Stomach smooth muscle (tissue), 2 donors: ENCODE measurements around the gene SLFN5.
A peak's percentile ranks its signal among the peaks of the same experiment; 100 is the strongest.
"Not testable (repeated sequence)": the region's sequence is repeated elsewhere in the genome, so short reads cannot be mapped to it uniquely, and the experiment has no call there.

Experiments used
- H3K27ac ChIP-seq: one replicate; pipeline ENCODE4 v1.7.0; 2013; ENCODE audit warnings: mild to moderate bottlenecking, low read length, inconsistent platforms
- H3K27me3 ChIP-seq, 2 donors: one replicate each; pipeline ENCODE4 v1.7.0; 2013; ENCODE audit warnings: low read length in 2 of 2; ENCODE audit not compliant: insufficient read depth in 2 of 2, control insufficient read depth in 1 of 2
- H3K36me3 ChIP-seq, 2 donors: one replicate each; pipeline ENCODE4 v1.7.0; 2013; ENCODE audit warnings: low read length in 2 of 2; ENCODE audit not compliant: control insufficient read depth in 2 of 2, insufficient read depth in 2 of 2
- H3K4me1 ChIP-seq: one replicate; pipeline ENCODE4 v1.7.0; 2013; ENCODE audit warnings: low read length; ENCODE audit not compliant: control insufficient read depth, insufficient read depth
- H3K4me3 ChIP-seq, 2 donors: one replicate each; pipeline ENCODE4 v1.7.0; 2013; ENCODE audit warnings: low read length in 2 of 2
- H3K9ac ChIP-seq, 2 donors: one replicate each; pipeline ENCODE4 v1.7.0; 2013; ENCODE audit warnings: low read length in 2 of 2, mild to moderate bottlenecking in 1 of 2
- H3K9me3 ChIP-seq, 2 donors: one replicate each; pipeline ENCODE4 v1.7.0; 2013; ENCODE audit warnings: low read length in 2 of 2; ENCODE audit not compliant: control insufficient read depth in 2 of 2
- donor health status: healthy.
- donor health status: Pancreatic carcinoma.

Gene SLFN5

DNA sequence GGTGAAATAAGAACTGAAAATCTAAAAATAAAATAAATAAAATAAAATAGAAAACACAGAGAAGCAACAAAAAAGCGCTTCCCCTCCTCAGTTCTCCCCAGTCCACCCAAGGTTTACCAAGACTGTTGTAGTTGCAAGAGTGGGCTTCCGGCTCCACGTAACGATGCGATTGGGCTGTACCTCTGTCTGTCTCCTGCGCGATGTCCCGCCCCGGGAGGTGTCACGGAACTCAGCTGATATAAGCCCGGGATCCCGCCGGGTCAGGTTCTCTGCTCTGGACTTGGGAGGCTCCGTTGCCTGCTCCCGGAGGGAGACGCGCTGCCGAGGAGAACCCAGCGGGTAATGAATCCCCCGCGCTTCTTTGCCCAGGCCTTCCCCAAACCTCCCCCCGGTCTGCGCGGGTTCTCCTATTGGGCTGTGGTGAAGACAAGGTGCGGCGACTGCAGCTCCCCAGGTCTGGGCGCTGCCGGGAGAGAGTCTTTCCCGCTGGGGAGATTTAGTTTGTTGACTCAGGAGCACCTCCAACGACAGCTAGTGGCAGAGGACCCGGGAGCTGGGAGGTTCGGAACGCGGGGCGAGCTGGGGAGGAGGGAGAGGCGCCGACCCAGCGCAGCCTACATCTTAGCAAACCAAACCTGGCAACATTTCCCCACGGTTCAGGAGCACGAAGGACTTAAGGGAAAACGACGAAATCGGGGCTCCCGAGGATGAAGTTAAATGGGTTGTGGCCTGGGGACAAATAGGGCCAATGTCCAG lies at the start of gene SLFN5:
TSS of gene SLFN5 (plus strand) at position 268 of the 756 bp plus-strand sequence. CDS start 15,619 bp downstream, outside the sequence.
- Histone ChIP-seq H3K9me3 (no peaks in the 10 kb centered on the region), H3K27me3 (no peaks in the 10 kb centered on the region), H3K4me3 (peak within 1 kb of the TSS; percentile 90 to 91), H3K36me3 (peaks cover 0 to 6% of the 10 kb centered on the region in 2 donors), H3K4me1 (peaks cover 21% of the 10 kb centered on the region), H3K9ac (peak within 1 kb of the TSS; percentile 86 to 87), H3K27ac (peak within 1 kb of the TSS; percentile 93)

- H3K27me3 ChIP-seq, H3K36me3 ChIP-seq, H3K27ac ChIP-seq, H3K4me1 ChIP-seq, H3K9ac ChIP-seq, H3K4me3 ChIP-seq, H3K9me3 ChIP-seq: not testable (repeated sequence)
Observed at GRCh38 chr17:35194001-35194400, 48.9 kb upstream of the SLFN5 start, which contains the start of gene SLC35G3. SLC35G3 (minus strand) TSS chr17:35194393; CDS start chr17:35194307, 86 bp downstream.

DNA sequence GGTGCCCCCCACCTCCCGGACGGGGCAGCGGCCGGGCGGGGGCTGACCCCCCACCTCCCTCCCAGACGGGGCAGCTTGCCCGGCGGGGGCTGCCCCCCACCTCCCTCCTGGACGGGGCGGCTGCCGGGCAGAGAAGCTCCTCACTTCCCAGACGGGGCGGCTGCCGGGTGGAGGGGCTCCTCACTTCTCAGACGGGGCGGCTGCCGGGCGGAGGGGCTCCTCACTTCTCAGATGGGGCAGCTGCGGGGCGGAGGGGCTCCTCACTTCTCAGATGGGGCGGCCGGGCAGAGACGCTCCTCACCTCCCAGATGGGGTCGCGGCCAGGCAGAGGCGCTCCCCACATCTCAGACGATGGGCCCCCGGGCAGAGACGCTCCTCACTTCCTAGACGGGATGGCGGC lies 47.8 kb upstream of the SLFN5 start:
- not testable (repeated sequence) for H3K4me3 ChIP-seq, H3K9me3 ChIP-seq, H3K9ac ChIP-seq, H3K27ac ChIP-seq, H3K4me1 ChIP-seq, H3K36me3 ChIP-seq, H3K27me3 ChIP-seq

DNA sequence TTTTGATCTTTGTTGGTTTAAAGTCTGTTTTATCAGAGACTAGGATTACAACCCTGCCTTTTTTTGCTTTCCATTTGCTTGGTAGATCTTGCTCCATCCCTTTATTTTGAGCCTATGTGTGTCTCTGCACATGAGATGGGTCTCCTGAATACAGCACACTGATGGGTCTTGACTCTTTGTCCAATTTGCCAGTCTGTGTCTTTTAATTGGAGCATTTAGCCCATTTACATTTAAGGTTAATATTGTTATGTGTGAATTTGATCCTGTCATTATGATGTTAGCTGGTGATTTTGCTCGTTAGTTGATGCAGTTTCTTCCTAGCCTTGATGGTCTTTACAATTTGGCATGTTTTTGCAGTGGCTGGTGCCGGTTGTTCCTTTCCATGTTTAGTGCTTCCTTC lies 40.3 kb upstream of the SLFN5 start:
- H3K27me3 ChIP-seq, H3K27ac ChIP-seq, H3K9me3 ChIP-seq, H3K4me3 ChIP-seq, H3K9ac ChIP-seq, H3K36me3 ChIP-seq, H3K4me1 ChIP-seq: not testable (repeated sequence)

GRCh38 chr17:35210741-35211140 lies 32.1 kb upstream of the SLFN5 start:
- H3K36me3 ChIP-seq = no peaks in the 10 kb centered on the region
- H3K9me3 ChIP-seq = no peaks in the 10 kb centered on the region
- H3K4me1 ChIP-seq = no peaks in the 10 kb centered on the region
- no peak overlapping the region for H3K27ac ChIP-seq
- no peaks in the 10 kb centered on the region for H3K27me3 ChIP-seq
- H3K9ac ChIP-seq = no peak overlapping the region
- no peak overlapping the region for H3K4me3 ChIP-seq

DNA sequence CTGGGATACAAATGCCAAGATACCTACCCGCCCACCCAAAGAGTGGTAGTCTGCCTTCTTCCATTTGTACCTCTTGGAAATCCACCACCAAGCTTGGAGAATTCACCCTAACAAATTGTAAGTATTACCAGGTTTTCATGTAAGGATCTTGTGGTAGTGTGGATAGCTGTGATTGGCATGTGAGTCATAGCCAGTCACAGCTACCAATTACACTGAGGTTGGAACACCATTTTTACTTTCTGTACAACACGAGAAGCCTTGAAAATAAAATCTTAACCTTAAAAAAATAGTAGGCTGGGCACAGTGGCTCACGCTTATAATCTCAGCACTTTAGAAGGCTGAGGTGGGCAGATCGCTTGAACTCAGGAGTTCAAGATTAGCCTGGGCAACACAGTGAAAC lies 30.2 kb upstream of the SLFN5 start:
- no peak overlapping the region for H3K4me3 ChIP-seq
- H3K36me3 ChIP-seq = no peaks in the 10 kb centered on the region
- H3K27me3 ChIP-seq = no peaks in the 10 kb centered on the region
- no peak overlapping the region for H3K9ac ChIP-seq
- no peaks in the 10 kb centered on the region for H3K4me1 ChIP-seq
- no peaks in the 10 kb centered on the region for H3K9me3 ChIP-seq
- no peak overlapping the region for H3K27ac ChIP-seq

DNA sequence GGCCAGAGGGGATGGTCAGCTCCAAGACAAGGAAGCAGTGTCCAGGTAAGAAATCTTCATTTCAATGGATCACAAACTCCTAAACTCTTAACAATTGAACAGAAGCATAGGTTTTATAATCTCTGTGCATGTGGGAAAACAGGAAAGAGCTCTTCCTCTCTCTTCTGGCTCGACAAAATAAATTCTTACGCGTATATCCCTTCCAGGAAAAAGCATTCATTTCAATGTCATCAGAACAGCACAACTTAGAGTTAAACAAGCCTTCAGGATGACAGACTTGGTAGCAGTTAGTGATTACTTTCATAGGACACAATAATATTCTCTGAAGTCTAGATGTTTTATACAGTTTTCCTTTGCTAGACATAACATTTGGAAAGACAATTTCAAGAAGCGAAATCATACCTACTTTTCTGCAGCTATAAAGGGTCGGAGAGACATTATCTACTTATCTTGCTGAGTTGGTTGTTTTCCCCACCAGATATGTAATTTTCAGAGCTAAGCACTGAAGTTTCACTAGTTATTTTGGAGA lies 29.4 kb upstream of the SLFN5 start:
- no peak overlapping the region for H3K4me3 ChIP-seq
- H3K36me3 ChIP-seq = no peaks in the 10 kb centered on the region
- no peaks in the 10 kb centered on the region for H3K27me3 ChIP-seq
- H3K9me3 ChIP-seq = no peaks in the 10 kb centered on the region
- H3K4me1 ChIP-seq = no peaks in the 10 kb centered on the region
- H3K27ac ChIP-seq = no peak overlapping the region
- H3K9ac ChIP-seq = no peak overlapping the region

GRCh38 chr17:35214192-35214591 lies 28.7 kb upstream of the SLFN5 start:
- Histone ChIP-seq H3K27ac (no peak overlapping the region), H3K4me1 (no peaks in the 10 kb centered on the region)

GRCh38 chr17:35214631-35215273 lies 28.1 kb upstream of the SLFN5 start:
- H3K4me3 ChIP-seq = no peak overlapping the region
- H3K9ac ChIP-seq = no peak overlapping the region
- H3K27ac ChIP-seq = no peak overlapping the region
- H3K4me1 ChIP-seq = no peaks in the 10 kb centered on the region
- H3K9me3 ChIP-seq = no peaks in the 10 kb centered on the region
- no peaks in the 10 kb centered on the region for H3K27me3 ChIP-seq
- H3K36me3 ChIP-seq = no peaks in the 10 kb centered on the region

More at GRCh38 chr17:35214192-35214591, 28.7 kb upstream of the SLFN5 start:
- Histone ChIP-seq H3K36me3 (no peaks in the 10 kb centered on the region), H3K9ac (no peak overlapping the region), H3K4me3 (no peak overlapping the region), H3K9me3 (no peaks in the 10 kb centered on the region), H3K27me3 (no peaks in the 10 kb centered on the region)

- H3K36me3 ChIP-seq = no peaks in the 10 kb centered on the region
- no peaks in the 10 kb centered on the region for H3K9me3 ChIP-seq
- no peak overlapping the region for H3K9ac ChIP-seq
- no peaks in the 10 kb centered on the region for H3K4me1 ChIP-seq
- no peak overlapping the region for H3K27ac ChIP-seq
- no peaks in the 10 kb centered on the region for H3K27me3 ChIP-seq
- no peak overlapping the region for H3K4me3 ChIP-seq
Observed at GRCh38 chr17:35217107-35217506, 25.8 kb upstream of the SLFN5 start.

GRCh38 chr17:35218915-35219314 lies 24.0 kb upstream of the SLFN5 start:
- Histone ChIP-seq H3K27ac (no peak overlapping the region), H3K4me3 (no peak overlapping the region), H3K36me3 (no peaks in the 10 kb centered on the region), H3K27me3 (no peaks in the 10 kb centered on the region), H3K9me3 (peaks cover 5 to 6% of the 10 kb centered on the region in 2 donors), H3K9ac (no peak overlapping the region), H3K4me1 (no peaks in the 10 kb centered on the region)
